Measurements from ENCODE around the gene TIMM17A.

GRCh38 chr1:201925301-201925567 lies 30.1 kb upstream of the TIMM17A start:
- TF ChIP-seq, protein P1, sequence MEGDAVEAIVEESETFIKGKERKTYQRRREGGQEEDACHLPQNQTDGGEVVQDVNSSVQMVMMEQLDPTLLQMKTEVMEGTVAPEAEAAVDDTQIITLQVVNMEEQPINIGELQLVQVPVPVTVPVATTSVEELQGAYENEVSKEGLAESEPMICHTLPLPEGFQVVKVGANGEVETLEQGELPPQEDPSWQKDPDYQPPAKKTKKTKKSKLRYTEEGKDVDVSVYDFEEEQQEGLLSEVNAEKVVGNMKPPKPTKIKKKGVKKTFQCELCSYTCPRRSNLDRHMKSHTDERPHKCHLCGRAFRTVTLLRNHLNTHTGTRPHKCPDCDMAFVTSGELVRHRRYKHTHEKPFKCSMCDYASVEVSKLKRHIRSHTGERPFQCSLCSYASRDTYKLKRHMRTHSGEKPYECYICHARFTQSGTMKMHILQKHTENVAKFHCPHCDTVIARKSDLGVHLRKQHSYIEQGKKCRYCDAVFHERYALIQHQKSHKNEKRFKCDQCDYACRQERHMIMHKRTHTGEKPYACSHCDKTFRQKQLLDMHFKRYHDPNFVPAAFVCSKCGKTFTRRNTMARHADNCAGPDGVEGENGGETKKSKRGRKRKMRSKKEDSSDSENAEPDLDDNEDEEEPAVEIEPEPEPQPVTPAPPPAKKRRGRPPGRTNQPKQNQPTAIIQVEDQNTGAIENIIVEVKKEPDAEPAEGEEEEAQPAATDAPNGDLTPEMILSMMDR (IDR thresholded peaks at IDR 0.05), result no peak
- no peak for TF ChIP-seq EZH2 (IDR thresholded peaks at IDR 0.05)

Data from neural progenitor cell (in vitro differentiated cells).